Esophagus muscularis mucosa (tissue), 4 donors: Measurements from ENCODE around the gene LAMA3.

Experiments
- CTCF ChIP-seq, 3 experiments: fragments of 200-600 bp in 2 of 3; fragments of 450-650 bp in 1 of 3; sonication (generic) in 2 of 3; IDR thresholded peaks; one replicate each; pipeline ENCODE4 v1.5.1; 2017 to 2019; ENCODE audit warnings: antibody characterized with exemption in 3 of 3, mild to moderate bottlenecking in 2 of 3, moderate library complexity in 1 of 3
- EP300 ChIP-seq: sonication (generic); formaldehyde crosslinking; IDR thresholded peaks from one replicate; pipeline ENCODE4 v1.6.1; 2017; ENCODE audit warnings: antibody characterized with exemption
- POLR2A ChIP-seq: fragments of 450-650 bp; IDR thresholded peaks from one replicate; pipeline ENCODE4 v1.6.1; 2017; ENCODE audit warnings: antibody characterized with exemption, moderate library complexity, mild to moderate bottlenecking, low read depth
- POLR2AphosphoS5 ChIP-seq, 2 donors: sonication (generic); formaldehyde crosslinking; IDR thresholded peaks; one replicate each; pipeline ENCODE4 v1.6.1; 2017; ENCODE audit warnings: antibody characterized with exemption in 2 of 2

- no peak for TF ChIP-seq CTCF (IDR thresholded peaks at IDR 0.05)
- TF ChIP-seq POLR2A: no peak
- no peak for TF ChIP-seq POLR2AphosphoS5 (IDR thresholded peaks at IDR 0.05)
- no peak for TF ChIP-seq EP300
Measured at GRCh38 chr18:23718731-23719130, 29.5 kb downstream of the LAMA3 start.
